Activated naive CD4-positive, alpha-beta T cell (primary cell): ENCODE data around the gene AGAP1.

ENCODE experiments used
- DNase-seq, 4 experiments: peaks; one replicate each; lab custom pipeline; 2025; lab: John Stamatoyannopoulos, UW

AGAP1 gene

GRCh38 chr2:235569837-235570236 lies 76.0 kb downstream of the AGAP1 start:
- no peak for DNase-seq

- no peak for DNase-seq
These were observed 76.4 kb downstream of the AGAP1 start for GRCh38 chr2:235570256-235570655.

GRCh38 chr2:235570966-235571692 lies 77.3 kb downstream of the AGAP1 start:
- no peak for DNase-seq

GRCh38 chr2:235572592-235572991 lies 78.7 kb downstream of the AGAP1 start:
- no peak for DNase-seq

- DNase-seq = no peak
These were observed 79.7 kb downstream of the AGAP1 start for GRCh38 chr2:235573331-235574221.

GRCh38 chr2:235575431-235575830 lies 81.6 kb downstream of the AGAP1 start:
- no peak for DNase-seq

GRCh38 chr2:235575904-235576303 lies 82.1 kb downstream of the AGAP1 start:
- no peak for DNase-seq

GRCh38 chr2:235576337-235576910 lies 82.6 kb downstream of the AGAP1 start:
- DNase-seq = no peak

GRCh38 chr2:235577404-235578330 lies 83.8 kb downstream of the AGAP1 start:
- DNase-seq = no peak

GRCh38 chr2:235579128-235579527 lies 85.3 kb downstream of the AGAP1 start:
- no peak for DNase-seq

GRCh38 chr2:235580426-235581157 lies 86.7 kb downstream of the AGAP1 start:
- no peak for DNase-seq

GRCh38 chr2:235582081-235582686 lies 88.3 kb downstream of the AGAP1 start:
- no peak for DNase-seq

- no peak for DNase-seq
These were observed 88.9 kb downstream of the AGAP1 start for GRCh38 chr2:235582729-235583128.

GRCh38 chr2:235583144-235583543 lies 89.3 kb downstream of the AGAP1 start:
- DNase-seq = no peak

GRCh38 chr2:235583925-235584637 lies 90.2 kb downstream of the AGAP1 start:
- DNase-seq = no peak

GRCh38 chr2:235584638-235585007 lies 90.8 kb downstream of the AGAP1 start:
- DNase-seq = no peak

GRCh38 chr2:235587202-235587601 lies 93.4 kb downstream of the AGAP1 start:
- no peak for DNase-seq

- DNase-seq = no peak
These were observed 94.9 kb downstream of the AGAP1 start for GRCh38 chr2:235588750-235589149.

- no peak for DNase-seq
These were observed 97.4 kb downstream of the AGAP1 start for GRCh38 chr2:235591231-235591730.

GRCh38 chr2:235591921-235592320 lies 98.1 kb downstream of the AGAP1 start:
- DNase-seq = no peak
